Measurements from ENCODE around the gene HEATR5A. TPM values are rescaled to one million over a fixed set of nuclear protein-coding genes. Genes with fewer than 3 reads are reported as not detected.

HEATR5A gene
- polyA plus RNA-seq, 1 of the 3 experiments (the other 2 are of a cell fraction): 7.1 TPM

DNA sequence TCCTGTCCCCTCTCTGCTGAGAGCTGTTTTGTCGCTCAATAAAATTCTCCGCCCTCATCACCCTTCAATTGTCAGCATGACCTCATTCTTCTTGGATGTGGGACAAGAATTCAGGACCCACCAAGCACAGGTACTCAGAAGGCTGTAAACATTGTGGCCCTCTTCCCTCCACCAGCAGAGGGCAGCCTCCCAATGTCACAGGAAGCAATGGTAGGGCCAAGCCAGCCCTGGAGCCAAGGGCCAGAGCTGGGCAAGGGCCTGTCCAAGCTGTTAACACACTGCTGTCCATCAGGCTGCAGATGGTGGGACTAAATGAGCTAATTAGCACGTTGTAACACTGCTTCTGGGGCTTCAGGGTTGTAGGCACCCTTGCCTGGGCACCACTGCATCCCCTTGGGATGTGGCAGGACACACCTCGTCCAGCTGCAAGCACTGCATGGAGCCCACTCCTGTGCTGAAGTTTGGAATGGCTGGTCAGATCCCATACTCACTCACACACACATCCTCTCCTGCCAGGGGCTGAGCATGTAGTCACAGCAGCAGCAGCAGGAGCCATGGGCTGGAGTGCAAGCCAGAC lies 150.1 kb downstream of the HEATR5A start:
- Histone ChIP-seq H3K4me1 (ENCODE audit: control insufficient read depth in 1 of 2, insufficient read depth in 2 of 2, low read depth in 1 of 2, low read length in 1 of 2) (no peaks in the 10 kb centered on the region), H3K27ac (ENCODE audit: low read depth in 2 of 2, low read length in 1 of 2) (no peak overlapping the region), H3K79me2 (ENCODE audit: insufficient read depth) (no peaks in the 10 kb centered on the region), H3K9me3 (no peaks in the 10 kb centered on the region), H3K4me3 (ENCODE audit: low read depth in 2 of 2, low read length in 1 of 2) (no peak overlapping the region), H2AFZ (ENCODE audit: low read depth) (no peak overlapping the region), H3F3A (replicated peaks; ENCODE audit: insufficient read depth) (peaks cover 2% of the 10 kb centered on the region), H3K27me3 (ENCODE audit: insufficient read depth) (no peaks in the 10 kb centered on the region), H3K9ac (no peak overlapping the region), H3K36me3 (replicated peaks in 1 of 2; ENCODE audit: control insufficient read depth in 1 of 2, insufficient read depth in 2 of 2, low read length in 1 of 2) (no peaks in the 10 kb centered on the region), H3K9me2 (no peaks in the 10 kb centered on the region), H4K20me1 (ENCODE audit: insufficient read depth) (no peaks in the 10 kb centered on the region), H3K4me2 (no peak overlapping the region)
- ChIA-PET CTCF (no interaction called here), POLR2A (no interaction called here)
- WGBS (ENCODE audit: low lambda C conversion rate): 69% methylated on average over 4 of the region's 4 CpGs
- TF ChIP-seq, protein P1, sequence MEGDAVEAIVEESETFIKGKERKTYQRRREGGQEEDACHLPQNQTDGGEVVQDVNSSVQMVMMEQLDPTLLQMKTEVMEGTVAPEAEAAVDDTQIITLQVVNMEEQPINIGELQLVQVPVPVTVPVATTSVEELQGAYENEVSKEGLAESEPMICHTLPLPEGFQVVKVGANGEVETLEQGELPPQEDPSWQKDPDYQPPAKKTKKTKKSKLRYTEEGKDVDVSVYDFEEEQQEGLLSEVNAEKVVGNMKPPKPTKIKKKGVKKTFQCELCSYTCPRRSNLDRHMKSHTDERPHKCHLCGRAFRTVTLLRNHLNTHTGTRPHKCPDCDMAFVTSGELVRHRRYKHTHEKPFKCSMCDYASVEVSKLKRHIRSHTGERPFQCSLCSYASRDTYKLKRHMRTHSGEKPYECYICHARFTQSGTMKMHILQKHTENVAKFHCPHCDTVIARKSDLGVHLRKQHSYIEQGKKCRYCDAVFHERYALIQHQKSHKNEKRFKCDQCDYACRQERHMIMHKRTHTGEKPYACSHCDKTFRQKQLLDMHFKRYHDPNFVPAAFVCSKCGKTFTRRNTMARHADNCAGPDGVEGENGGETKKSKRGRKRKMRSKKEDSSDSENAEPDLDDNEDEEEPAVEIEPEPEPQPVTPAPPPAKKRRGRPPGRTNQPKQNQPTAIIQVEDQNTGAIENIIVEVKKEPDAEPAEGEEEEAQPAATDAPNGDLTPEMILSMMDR (IDR thresholded peaks at IDR 0.05): peak; percentile 26; the same call in 1 of the 2 replicates
- TF ChIP-seq, protein P2, sequence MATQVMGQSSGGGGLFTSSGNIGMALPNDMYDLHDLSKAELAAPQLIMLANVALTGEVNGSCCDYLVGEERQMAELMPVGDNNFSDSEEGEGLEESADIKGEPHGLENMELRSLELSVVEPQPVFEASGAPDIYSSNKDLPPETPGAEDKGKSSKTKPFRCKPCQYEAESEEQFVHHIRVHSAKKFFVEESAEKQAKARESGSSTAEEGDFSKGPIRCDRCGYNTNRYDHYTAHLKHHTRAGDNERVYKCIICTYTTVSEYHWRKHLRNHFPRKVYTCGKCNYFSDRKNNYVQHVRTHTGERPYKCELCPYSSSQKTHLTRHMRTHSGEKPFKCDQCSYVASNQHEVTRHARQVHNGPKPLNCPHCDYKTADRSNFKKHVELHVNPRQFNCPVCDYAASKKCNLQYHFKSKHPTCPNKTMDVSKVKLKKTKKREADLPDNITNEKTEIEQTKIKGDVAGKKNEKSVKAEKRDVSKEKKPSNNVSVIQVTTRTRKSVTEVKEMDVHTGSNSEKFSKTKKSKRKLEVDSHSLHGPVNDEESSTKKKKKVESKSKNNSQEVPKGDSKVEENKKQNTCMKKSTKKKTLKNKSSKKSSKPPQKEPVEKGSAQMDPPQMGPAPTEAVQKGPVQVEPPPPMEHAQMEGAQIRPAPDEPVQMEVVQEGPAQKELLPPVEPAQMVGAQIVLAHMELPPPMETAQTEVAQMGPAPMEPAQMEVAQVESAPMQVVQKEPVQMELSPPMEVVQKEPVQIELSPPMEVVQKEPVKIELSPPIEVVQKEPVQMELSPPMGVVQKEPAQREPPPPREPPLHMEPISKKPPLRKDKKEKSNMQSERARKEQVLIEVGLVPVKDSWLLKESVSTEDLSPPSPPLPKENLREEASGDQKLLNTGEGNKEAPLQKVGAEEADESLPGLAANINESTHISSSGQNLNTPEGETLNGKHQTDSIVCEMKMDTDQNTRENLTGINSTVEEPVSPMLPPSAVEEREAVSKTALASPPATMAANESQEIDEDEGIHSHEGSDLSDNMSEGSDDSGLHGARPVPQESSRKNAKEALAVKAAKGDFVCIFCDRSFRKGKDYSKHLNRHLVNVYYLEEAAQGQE (IDR thresholded peaks at IDR 0.05; ENCODE audit: low read depth, low read length): no peak
- no peak for TF ChIP-seq RAD21 (IDR thresholded peaks at IDR 0.05; ENCODE audit: low read length)
- DNase-seq: no peak

DNA sequence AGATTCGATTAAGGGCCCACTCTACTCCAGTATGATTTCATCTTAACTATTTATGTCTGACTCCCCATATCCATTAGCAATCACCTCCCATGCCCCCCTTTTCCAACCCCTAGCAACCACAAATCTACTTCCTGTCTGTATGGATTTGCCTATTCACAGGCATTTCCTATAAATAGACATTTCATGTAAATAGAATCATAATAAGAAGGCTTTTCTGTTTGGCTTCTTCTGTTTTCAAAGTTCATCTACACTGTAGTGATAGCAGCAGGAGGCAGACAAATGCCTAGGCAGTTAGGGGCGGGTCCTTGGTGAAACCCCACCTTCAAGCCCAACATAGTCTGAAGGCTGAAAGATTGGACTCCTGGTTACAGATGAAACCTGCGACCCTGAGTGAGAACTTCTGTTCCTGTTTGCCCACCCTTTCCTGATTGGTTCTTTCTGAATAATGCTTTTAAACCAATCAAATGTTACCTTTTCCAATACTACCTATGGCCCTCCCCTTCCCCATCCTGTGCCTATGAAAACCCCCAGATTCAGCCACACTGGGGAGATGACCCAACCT lies 150.6 kb downstream of the HEATR5A start:
- H3K36me3 ChIP-seq (replicated peaks in 1 of 2; ENCODE audit: control insufficient read depth in 1 of 2, insufficient read depth in 2 of 2, low read length in 1 of 2): no peaks in the 10 kb centered on the region
- H3K4me3 ChIP-seq (ENCODE audit: low read depth in 2 of 2, low read length in 1 of 2): no peak overlapping the region
- H3K9ac ChIP-seq: no peak overlapping the region
- H3K4me2 ChIP-seq: no peak overlapping the region
- CTCF ChIA-PET: no interaction called here
- peaks cover 2% of the 10 kb centered on the region for H3F3A ChIP-seq (replicated peaks; ENCODE audit: insufficient read depth)
- POLR2A ChIA-PET: no interaction called here
- no peak for DNase-seq
- no peak overlapping the region; a peak in 1 of 4 replicates for H3K27ac ChIP-seq (ENCODE audit: low read depth in 2 of 2, low read length in 1 of 2)
- no peaks in the 10 kb centered on the region for H3K79me2 ChIP-seq (ENCODE audit: insufficient read depth)
- no peaks in the 10 kb centered on the region for H3K27me3 ChIP-seq (ENCODE audit: insufficient read depth)
- H3K9me2 ChIP-seq: no peaks in the 10 kb centered on the region
- no peaks in the 10 kb centered on the region for H3K9me3 ChIP-seq
- H4K20me1 ChIP-seq (ENCODE audit: insufficient read depth): no peaks in the 10 kb centered on the region
- no peaks in the 10 kb centered on the region for H3K4me1 ChIP-seq (ENCODE audit: control insufficient read depth in 1 of 2, insufficient read depth in 2 of 2, low read depth in 1 of 2, low read length in 1 of 2)
- 56% methylated on average over 3 of the region's 3 CpGs for WGBS (ENCODE audit: low lambda C conversion rate)
- no peak overlapping the region for H2AFZ ChIP-seq (ENCODE audit: low read depth)
- TF ChIP-seq, protein P3, sequence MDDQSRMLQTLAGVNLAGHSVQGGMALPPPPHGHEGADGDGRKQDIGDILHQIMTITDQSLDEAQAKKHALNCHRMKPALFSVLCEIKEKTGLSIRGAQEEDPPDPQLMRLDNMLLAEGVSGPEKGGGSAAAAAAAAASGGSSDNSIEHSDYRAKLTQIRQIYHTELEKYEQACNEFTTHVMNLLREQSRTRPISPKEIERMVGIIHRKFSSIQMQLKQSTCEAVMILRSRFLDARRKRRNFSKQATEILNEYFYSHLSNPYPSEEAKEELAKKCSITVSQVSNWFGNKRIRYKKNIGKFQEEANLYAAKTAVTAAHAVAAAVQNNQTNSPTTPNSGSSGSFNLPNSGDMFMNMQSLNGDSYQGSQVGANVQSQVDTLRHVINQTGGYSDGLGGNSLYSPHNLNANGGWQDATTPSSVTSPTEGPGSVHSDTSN (IDR thresholded peaks at IDR 0.05): no peak
- TF ChIP-seq EP300 (IDR thresholded peaks at IDR 0.05; ENCODE audit: borderline replicate concordance in 1 of 2, low read depth in 1 of 2, low read length in 1 of 2): no peak
- TF ChIP-seq, protein P4, sequence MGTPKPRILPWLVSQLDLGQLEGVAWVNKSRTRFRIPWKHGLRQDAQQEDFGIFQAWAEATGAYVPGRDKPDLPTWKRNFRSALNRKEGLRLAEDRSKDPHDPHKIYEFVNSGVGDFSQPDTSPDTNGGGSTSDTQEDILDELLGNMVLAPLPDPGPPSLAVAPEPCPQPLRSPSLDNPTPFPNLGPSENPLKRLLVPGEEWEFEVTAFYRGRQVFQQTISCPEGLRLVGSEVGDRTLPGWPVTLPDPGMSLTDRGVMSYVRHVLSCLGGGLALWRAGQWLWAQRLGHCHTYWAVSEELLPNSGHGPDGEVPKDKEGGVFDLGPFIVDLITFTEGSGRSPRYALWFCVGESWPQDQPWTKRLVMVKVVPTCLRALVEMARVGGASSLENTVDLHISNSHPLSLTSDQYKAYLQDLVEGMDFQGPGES (IDR thresholded peaks at IDR 0.05; ENCODE audit: low read depth, low read length): no peak
- no peak for TF ChIP-seq RCOR1 (IDR thresholded peaks at IDR 0.05; ENCODE audit: low read length)
- TF ChIP-seq, protein P1 (IDR thresholded peaks at IDR 0.05): no peak
- no peak for TF ChIP-seq ELF1 (IDR thresholded peaks at IDR 0.05)
- TF ChIP-seq RXRA (IDR thresholded peaks at IDR 0.05; ENCODE audit: borderline replicate concordance, low read depth): no peak
- TF ChIP-seq GABPA (IDR thresholded peaks at IDR 0.05; ENCODE audit: low read depth): no peak
- TF ChIP-seq, protein P5, sequence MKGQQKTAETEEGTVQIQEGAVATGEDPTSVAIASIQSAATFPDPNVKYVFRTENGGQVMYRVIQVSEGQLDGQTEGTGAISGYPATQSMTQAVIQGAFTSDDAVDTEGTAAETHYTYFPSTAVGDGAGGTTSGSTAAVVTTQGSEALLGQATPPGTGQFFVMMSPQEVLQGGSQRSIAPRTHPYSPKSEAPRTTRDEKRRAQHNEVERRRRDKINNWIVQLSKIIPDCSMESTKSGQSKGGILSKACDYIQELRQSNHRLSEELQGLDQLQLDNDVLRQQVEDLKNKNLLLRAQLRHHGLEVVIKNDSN (IDR thresholded peaks at IDR 0.05; ENCODE audit: borderline replicate concordance, low read depth): no peak
- TF ChIP-seq RFX5 (IDR thresholded peaks at IDR 0.05; ENCODE audit: low read length): no peak
- no peak for TF ChIP-seq TCF12 (IDR thresholded peaks at IDR 0.05)
- TF ChIP-seq TEAD4 (IDR thresholded peaks at IDR 0.05; ENCODE audit: borderline replicate concordance, insufficient read depth): no peak
